ENCODE results near the gene TPRKB.
A peak's percentile ranks its signal among the peaks of the same experiment; 100 is the strongest.
"Not testable (repeated sequence)": the region's sequence is repeated elsewhere in the genome, so short reads cannot be mapped to it uniquely, and the experiment has no call there.

The TPRKB gene

GRCh38 chr2:73728711-73729110, 8.4 kb downstream of the TPRKB start:
- Histone ChIP-seq H4K20me1 (ENCODE audit: insufficient read depth, low read length) (no peaks in the 10 kb centered on the region), H3K36me3 (ENCODE audit: insufficient read depth, low read length) (peaks cover 50% of the 10 kb centered on the region), H3K9me3 (ENCODE audit: insufficient read depth, low read length, severe bottlenecking) (no peaks in the 10 kb centered on the region), H3K4me1 (ENCODE audit: insufficient read depth, low read length) (no peaks in the 10 kb centered on the region), H2AFZ (ENCODE audit: low read depth, low read length) (no peak overlapping the region), H3K27ac (ENCODE audit: low read length) (no peak overlapping the region), H3K9ac (ENCODE audit: low read depth, low read length) (no peak overlapping the region), H3K4me2 (ENCODE audit: insufficient read depth, low read length) (no peak overlapping the region), H3K27me3 (ENCODE audit: insufficient read depth, low read length, poor library complexity) (no peaks in the 10 kb centered on the region), H3K4me3 (ENCODE audit: low read depth in 1 of 2, low read length in 2 of 2) (no peak overlapping the region), H3K79me2 (ENCODE audit: insufficient read depth, low read length) (peaks cover 3% of the 10 kb centered on the region; the same call in 1 of the 2 replicates)
- ATAC-seq (ENCODE audit: insufficient read depth, low read depth), result peak; percentile 47; the same call in 2 of the 3 replicates
- TF ChIP-seq EZH2 (IDR thresholded peaks at IDR 0.05; ENCODE audit: borderline replicate concordance, low read depth, low read length, severe bottlenecking) (no peak), CTCF (IDR thresholded peaks at IDR 0.05; ENCODE audit: borderline replicate concordance, extremely low read depth, low read length, poor library complexity, severe bottlenecking) (no peak)
- DNase-seq, result no peak

GRCh38 chr2:73728043-73728442, 9.1 kb downstream of the TPRKB start:
- Histone ChIP-seq H3K9me3 (ENCODE audit: insufficient read depth, low read length, severe bottlenecking) (no peaks in the 10 kb centered on the region), H3K27ac (ENCODE audit: low read length) (no peak overlapping the region), H3K4me2 (ENCODE audit: insufficient read depth, low read length) (no peak overlapping the region), H3K27me3 (ENCODE audit: insufficient read depth, low read length, poor library complexity) (no peaks in the 10 kb centered on the region), H3K79me2 (ENCODE audit: insufficient read depth, low read length) (no peaks in the 10 kb centered on the region), H3K9ac (ENCODE audit: low read depth, low read length) (no peak overlapping the region), H3K4me1 (ENCODE audit: insufficient read depth, low read length) (no peaks in the 10 kb centered on the region), H3K36me3 (ENCODE audit: insufficient read depth, low read length) (peaks cover 44% of the 10 kb centered on the region), H2AFZ (ENCODE audit: low read depth, low read length) (no peak overlapping the region), H3K4me3 (ENCODE audit: low read depth in 1 of 2, low read length in 2 of 2) (no peak overlapping the region), H4K20me1 (ENCODE audit: insufficient read depth, low read length) (no peaks in the 10 kb centered on the region)
- DNase-seq, result no peak
- TF ChIP-seq CTCF (IDR thresholded peaks at IDR 0.05; ENCODE audit: borderline replicate concordance, extremely low read depth, low read length, poor library complexity, severe bottlenecking) (no peak), EZH2 (IDR thresholded peaks at IDR 0.05; ENCODE audit: borderline replicate concordance, low read depth, low read length, severe bottlenecking) (no peak)
- peak; percentile 22; the same call in 1 of the 3 replicates for ATAC-seq (ENCODE audit: insufficient read depth, low read depth)

GRCh38 chr2:73726657-73727056, 10.5 kb downstream of the TPRKB start:
- not testable (repeated sequence) for H3K9me3 ChIP-seq (ENCODE audit: insufficient read depth, low read length, severe bottlenecking); H3K79me2 ChIP-seq (ENCODE audit: insufficient read depth, low read length); H3K4me3 ChIP-seq (ENCODE audit: low read depth in 1 of 2, low read length in 2 of 2); H4K20me1 ChIP-seq (ENCODE audit: insufficient read depth, low read length); H2AFZ ChIP-seq (ENCODE audit: low read depth, low read length); H3K27ac ChIP-seq (ENCODE audit: low read length); ATAC-seq (ENCODE audit: insufficient read depth, low read depth); H3K4me1 ChIP-seq (ENCODE audit: insufficient read depth, low read length); H3K4me2 ChIP-seq (ENCODE audit: insufficient read depth, low read length); H3K9ac ChIP-seq (ENCODE audit: low read depth, low read length); H3K27me3 ChIP-seq (ENCODE audit: insufficient read depth, low read length, poor library complexity); DNase-seq
- peaks cover 30% of the 10 kb centered on the region for H3K36me3 ChIP-seq (ENCODE audit: insufficient read depth, low read length)

GRCh38 chr2:73718851-73719621, 18.1 kb downstream of the TPRKB start:
- no peaks in the 10 kb centered on the region for H4K20me1 ChIP-seq (ENCODE audit: insufficient read depth, low read length)
- no peaks in the 10 kb centered on the region for H3K36me3 ChIP-seq (ENCODE audit: insufficient read depth, low read length)
- no peak overlapping the region for H3K27ac ChIP-seq (ENCODE audit: low read length)
- DNase-seq, result no peak
- H2AFZ ChIP-seq (ENCODE audit: low read depth, low read length), result no peak overlapping the region
- TF ChIP-seq CTCF (IDR thresholded peaks at IDR 0.05; ENCODE audit: borderline replicate concordance, extremely low read depth, low read length, poor library complexity, severe bottlenecking) (no peak), EZH2 (IDR thresholded peaks at IDR 0.05; ENCODE audit: borderline replicate concordance, low read depth, low read length, severe bottlenecking) (no peak)
- H3K9ac ChIP-seq (ENCODE audit: low read depth, low read length), result no peak overlapping the region
- H3K27me3 ChIP-seq (ENCODE audit: insufficient read depth, low read length, poor library complexity), result peaks cover 2% of the 10 kb centered on the region
- no peaks in the 10 kb centered on the region for H3K4me1 ChIP-seq (ENCODE audit: insufficient read depth, low read length)
- no peak overlapping the region for H3K4me3 ChIP-seq (ENCODE audit: low read depth in 1 of 2, low read length in 2 of 2)
- no peaks in the 10 kb centered on the region for H3K9me3 ChIP-seq (ENCODE audit: insufficient read depth, low read length, severe bottlenecking)
- ATAC-seq (ENCODE audit: insufficient read depth, low read depth), result no peak
- no peaks in the 10 kb centered on the region for H3K79me2 ChIP-seq (ENCODE audit: insufficient read depth, low read length)
- no peak overlapping the region for H3K4me2 ChIP-seq (ENCODE audit: insufficient read depth, low read length)
